GM13976 (cell line): ENCODE results near the gene SHTN1.

Experiments
- DNase-seq: peaks from one replicate; pipeline ENCODE4 v3.0.0; 2012; ENCODE audit warnings: low spot score
- CTCF ChIP-seq: IDR thresholded peaks from 2 replicates; pipeline ENCODE4 v1.5.1; 2012; ENCODE audit warnings: borderline replicate concordance, mild to moderate bottlenecking; ENCODE audit not compliant: insufficient read depth; ENCODE audit errors: extremely low read depth, missing control alignments, control extremely low read depth
- in situ Hi-C: fragments of 300-500 bp; cut with MboI; formaldehyde crosslinking; loops from one replicate; pipeline ENCODE4 v1.12.0; 2022; ENCODE audit warnings: low sequenced_read_pairs, mixed read lengths, inconsistent platforms; ENCODE audit not compliant: unreplicated experiment

SHTN1 gene

GRCh38 chr10:116990276-116990800 lies 14.6 kb downstream of the SHTN1 start:
- TF ChIP-seq CTCF, result no peak
- in situ Hi-C loops, result no loop called here

DNA sequence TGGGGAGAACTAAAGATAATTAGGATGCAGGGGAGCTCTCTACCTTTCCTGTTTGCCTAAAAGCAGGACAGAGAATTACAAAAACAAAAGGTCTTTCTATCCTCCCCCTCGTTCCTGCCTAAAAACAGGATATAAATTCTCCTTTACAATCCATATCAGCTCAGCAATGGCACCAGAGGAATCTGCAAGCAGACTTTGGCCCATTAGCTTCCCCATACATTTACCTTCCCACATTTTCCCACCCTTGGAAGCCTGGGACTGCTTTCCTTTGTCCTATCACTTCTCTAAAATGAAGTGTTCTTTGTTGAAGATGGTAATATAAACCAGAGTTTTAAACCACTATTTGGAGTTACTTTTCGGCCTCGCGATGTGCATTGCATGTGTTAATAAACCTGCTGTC lies 15.5 kb downstream of the SHTN1 start:
- in situ Hi-C loops, result no loop called here
- no peak for TF ChIP-seq CTCF

More at GRCh38 chr10:116990276-116990800, 14.6 kb downstream of the SHTN1 start:
- no peak for DNase-seq

DNA sequence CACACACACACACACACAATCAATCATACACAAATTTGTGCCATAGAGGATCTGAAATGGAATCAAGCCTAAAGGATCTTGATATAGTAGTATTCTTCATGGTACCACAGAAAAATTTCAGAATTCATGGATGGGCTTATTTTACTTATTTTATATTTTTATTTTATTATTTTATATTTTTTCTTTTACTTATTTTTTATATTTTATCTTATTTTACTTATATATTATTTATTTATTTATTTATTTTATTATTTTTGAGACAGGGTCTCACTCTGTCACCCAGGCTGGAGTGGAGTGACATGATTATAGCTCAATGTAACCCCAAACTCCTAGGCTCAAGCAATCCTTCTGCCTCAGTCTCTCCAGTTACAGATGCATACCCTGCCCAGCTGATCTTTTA lies 16.7 kb downstream of the SHTN1 start:
- no peak for TF ChIP-seq CTCF
- DNase-seq, result no peak
- in situ Hi-C loops, result no loop called here

More for the DNA sequence above, 15.5 kb downstream of the SHTN1 start:
- DNase-seq, result no peak

DNA sequence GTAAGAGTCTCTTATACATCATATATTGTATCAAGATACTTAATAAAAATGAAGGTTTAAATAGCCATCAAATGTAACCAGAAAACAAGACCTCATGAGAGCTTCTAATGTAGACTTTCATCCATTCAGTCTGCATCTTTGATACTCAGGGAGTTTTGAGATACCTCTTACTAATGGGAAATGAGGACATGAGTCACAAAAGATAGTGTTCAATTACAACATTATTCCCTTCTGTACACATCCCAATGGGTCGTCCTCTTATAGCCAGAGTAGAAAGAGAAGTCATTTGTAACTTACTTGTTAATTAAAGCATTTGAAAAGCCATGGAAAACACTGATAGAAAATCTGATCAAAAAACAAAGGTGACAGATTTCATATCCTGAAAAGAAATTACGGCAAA lies 19.4 kb downstream of the SHTN1 start:
- in situ Hi-C loops, result no loop called here

DNA sequence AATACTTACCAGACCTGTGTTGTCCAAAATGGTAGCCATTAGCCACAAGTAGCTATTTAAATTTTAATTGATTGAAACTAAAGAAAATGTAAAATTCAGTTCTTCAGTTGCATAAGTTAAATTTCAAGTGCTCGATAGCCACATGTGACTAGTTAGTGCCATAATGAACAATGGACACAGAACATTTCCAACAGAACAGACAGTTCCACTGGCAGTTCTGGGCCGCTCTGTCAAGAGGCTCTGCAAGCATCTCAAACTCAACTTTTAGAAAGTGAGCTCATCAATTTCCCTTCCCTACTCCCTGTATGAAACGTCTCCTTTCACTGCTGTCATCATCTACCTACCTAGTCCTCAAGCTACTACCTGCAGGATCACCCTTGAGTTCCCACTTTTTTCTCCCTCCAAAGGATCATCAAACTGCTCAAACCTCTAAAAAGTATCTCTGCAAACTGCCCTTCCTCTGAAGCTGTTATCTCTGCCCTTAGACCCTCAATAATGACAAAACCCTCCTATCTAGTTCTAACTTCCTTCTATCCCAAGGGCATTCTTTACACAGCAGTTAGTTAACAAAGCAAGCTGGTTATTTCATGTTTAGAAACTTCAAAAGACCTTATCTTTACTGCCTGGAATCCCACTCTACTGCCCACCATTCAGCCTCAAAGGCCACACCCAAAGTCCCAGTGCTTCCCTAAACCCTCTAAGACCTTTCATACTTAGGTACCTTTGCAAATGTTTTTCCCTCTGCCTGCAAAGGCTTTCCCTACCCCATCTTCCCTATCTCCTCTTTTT lies 20.6 kb downstream of the SHTN1 start:
- no peak for TF ChIP-seq CTCF
- in situ Hi-C loops, result no loop called here
- DNase-seq, result no peak

More for the DNA sequence above, 19.4 kb downstream of the SHTN1 start:
- TF ChIP-seq CTCF, result no peak
- DNase-seq, result no peak

GRCh38 chr10:116980041-116980440 lies 24.9 kb downstream of the SHTN1 start:
- DNase-seq, result no peak
- in situ Hi-C loops, result no loop called here
- no peak for TF ChIP-seq CTCF

DNA sequence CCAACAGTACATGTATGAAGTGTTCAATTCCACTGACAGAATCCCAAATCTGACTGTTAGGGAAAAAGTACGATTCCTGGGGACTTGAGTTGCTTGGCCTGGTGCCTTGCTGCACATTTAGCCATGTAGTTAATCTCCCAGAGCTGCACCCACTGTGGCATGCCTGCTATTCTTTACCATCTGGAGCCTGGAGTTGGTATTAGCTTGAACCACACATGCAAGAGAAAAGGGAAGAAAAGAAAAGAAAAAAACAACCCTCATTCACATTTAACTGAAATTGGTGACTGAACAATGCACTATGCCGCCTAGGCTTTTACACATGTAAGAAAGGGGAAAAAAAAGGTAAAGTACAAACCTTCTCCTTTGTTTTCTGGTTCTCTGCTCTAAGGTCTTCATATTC lies 26.1 kb downstream of the SHTN1 start:
- DNase-seq, result no peak
- no peak for TF ChIP-seq CTCF
- in situ Hi-C loops, result no loop called here
